Stimulated activated CD4-positive, alpha-beta T cell treated with anti-CD3 and anti-CD28 coated beads, Interleukin-1b, Interleukin-23, amount 100 ng/mL, for 1 hour (primary cell): Measurements from ENCODE around the gene CTCF.

Source experiments
- DNase-seq, 2 donors: peaks; one replicate each; pipeline ENCODE4 v3.0.0-alpha.2; 2020; ENCODE audit warnings: low read depth in 2 of 2

The CTCF gene

GRCh38 chr16:67594256-67594915 lies 32.1 kb downstream of the CTCF start:
- no peak for DNase-seq

DNA sequence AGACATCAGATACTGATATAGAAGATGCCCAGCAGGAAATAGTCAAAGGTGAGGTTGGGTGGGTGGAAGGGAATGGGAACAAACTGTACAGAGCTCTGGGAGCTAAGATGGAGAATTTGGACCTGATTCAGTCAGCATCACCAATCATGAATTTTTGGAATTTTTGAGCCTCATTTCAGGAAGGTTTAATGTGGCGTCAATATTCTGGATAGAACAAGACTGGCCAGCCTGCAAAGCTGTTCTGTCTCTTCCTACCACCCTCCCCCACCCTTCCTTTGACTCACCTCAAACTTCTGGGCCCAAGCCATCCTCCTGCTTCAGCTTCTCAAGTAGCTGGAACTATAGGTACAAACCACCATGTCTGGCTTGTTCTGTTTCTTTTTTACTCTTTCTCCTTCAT lies 32.6 kb downstream of the CTCF start:
- DNase-seq: no peak

DNA sequence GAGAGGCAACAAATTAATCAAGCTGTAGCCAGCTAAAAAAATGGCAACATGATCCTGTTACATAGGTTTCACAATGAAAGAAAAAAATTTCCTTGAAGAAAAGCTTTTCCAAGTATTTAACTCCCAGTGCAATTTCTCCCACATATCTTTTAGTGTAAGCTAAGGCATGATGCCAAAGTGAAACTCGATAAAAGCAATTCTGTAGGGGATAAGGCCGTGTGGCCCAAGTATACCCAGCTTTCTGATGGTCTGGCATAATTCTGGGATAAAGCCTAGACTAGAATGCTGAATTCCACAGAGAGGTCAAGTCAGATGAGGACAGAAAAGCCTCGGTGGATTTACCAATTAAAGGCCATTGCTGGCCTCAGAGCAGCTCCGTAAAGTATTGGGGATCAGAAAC lies 36.2 kb downstream of the CTCF start:
- no peak for DNase-seq

DNA sequence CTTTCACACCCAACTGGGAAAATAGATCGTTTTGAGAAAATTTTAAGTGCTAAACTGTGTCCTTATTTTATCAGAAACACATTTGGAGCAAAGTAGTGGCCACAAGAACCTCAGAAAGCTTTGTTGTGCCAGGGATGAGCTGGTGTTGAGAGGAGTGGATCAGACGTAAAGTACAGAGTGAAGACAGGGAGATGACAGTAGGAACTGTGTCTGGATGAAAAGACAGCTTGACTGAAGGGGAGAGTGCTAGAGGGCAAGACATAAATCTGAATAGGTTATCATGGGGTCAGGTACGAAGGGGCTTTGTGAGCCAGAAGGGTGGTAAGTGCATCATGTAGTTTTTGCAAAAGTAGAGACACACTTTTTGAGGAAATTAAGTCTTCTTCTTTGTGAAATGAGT lies 43.3 kb downstream of the CTCF start:
- no peak for DNase-seq

DNA sequence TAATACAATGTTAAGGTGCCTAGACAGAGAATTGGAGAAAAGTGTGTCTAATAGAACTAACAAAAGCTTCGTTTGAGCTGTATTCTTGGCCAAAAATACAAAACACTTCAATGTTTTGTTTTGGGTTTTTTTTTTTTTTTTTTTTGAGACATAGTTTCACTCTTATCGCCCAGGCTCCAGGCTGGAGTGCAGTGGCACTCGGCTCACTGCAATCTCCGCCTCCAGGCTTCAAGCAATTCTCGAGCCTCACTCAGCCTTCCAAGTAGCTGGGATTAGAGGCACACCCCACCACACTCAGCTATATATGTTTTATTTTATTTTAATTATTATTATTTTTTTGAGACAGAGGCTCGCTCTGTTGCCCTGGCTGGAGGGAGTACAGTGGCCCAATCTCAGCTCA lies 44.3 kb downstream of the CTCF start:
- no peak for DNase-seq

DNA sequence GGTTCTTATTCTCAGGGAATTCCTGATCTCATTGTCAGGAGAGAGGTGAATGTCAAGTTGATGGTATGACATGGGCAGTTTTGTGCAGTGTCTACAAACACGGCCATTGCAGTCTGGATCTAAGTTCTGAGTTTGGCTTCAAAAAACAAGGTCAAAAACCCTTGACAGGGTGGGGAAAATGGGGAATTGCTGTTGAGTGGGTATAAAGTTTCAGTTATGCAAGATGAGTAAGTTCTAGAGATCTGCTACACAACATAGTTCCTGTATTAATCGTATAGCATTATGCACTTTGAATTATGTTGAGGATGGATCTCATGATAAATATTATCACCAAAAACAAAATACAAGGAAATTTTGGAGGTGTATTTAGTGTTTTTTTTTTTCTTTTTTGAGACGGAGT lies 46.0 kb downstream of the CTCF start:
- DNase-seq: no peak

GRCh38 chr16:67613808-67614207 lies 51.5 kb downstream of the CTCF start:
- DNase-seq: no peak

GRCh38 chr16:67628216-67628615 lies 65.9 kb downstream of the CTCF start:
- DNase-seq: no peak

- DNase-seq: no peak
These were observed 70.3 kb downstream of the CTCF start for GRCh38 chr16:67632415-67633172.

GRCh38 chr16:67636713-67637112 lies 74.4 kb downstream of the CTCF start:
- no peak for DNase-seq

DNA sequence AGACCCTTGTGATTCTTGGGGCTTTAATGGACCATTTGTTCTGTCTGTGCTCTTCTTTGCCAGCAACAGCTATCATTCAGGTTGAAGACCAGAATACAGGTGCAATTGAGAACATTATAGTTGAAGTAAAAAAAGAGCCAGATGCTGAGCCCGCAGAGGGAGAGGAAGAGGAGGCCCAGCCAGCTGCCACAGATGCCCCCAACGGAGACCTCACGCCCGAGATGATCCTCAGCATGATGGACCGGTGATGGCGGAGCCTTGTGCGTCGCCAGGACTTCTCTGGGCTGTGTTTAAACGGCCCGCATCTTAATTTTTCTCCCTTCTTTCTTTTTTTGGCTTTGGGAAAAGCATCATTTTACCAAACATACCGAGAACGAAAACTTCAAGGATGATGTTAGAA lies 75.3 kb downstream of the CTCF start:
- DNase-seq: no peak

- no peak for DNase-seq
These were observed 79.7 kb downstream of the CTCF start for GRCh38 chr16:67641779-67642708.

DNA sequence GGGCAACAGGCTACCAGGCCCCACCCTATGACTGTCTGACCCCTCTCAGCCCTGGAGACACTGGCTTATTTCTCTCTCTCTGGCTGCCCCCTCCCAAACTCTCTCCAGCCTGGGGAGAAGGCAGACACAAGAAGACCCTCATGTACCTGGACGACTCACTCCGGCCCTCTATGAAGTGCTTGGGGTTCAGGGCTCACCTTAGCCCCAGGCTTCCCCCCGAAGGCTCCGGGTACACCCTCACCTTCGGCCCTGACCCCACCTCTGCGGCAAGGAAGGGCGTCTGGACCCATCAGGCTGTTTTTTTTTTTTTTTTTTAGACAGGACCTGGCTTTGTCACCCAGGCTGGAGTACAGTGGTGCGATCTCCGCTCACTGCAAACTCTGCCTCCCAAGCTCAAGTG lies 81.7 kb downstream of the CTCF start:
- no peak for DNase-seq

DNA sequence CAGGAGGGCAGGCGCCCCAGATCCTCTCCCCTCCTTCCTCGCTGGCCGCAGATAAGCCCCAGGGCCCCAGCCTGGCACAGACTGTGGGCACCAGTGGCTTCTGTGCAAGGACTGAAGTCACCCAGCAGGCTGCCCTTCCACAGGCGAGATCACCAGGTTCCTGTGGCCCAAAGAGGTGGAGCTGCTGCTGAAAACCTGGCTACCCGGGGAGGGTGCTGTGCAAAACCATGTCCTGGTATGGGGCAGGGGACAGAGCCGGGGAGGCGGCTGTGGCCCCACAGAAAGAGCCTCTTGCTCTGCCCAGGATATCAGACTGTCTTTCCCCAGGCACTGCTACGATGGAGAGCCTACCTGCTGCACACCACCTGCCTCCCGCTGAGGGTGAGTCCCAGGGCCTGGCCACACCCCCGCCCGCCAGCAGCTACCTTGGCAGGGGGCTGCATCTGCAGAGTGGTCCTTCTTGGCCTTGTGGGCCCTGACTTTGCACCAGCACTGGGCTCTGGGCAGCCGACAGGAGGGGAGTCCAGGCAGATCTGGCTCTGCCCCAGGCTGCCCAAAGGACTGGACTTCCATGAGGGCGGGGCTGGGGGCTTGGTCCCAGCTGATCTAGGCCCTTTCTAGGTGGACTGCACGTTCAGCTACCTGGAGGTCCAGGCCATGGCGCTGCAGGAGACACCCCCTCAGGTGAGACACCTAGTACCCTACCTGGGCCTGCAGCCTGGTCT lies 83.2 kb downstream of the CTCF start:
- no peak for DNase-seq

GRCh38 chr16:67647111-67647651 lies 84.9 kb downstream of the CTCF start:
- no peak for DNase-seq

DNA sequence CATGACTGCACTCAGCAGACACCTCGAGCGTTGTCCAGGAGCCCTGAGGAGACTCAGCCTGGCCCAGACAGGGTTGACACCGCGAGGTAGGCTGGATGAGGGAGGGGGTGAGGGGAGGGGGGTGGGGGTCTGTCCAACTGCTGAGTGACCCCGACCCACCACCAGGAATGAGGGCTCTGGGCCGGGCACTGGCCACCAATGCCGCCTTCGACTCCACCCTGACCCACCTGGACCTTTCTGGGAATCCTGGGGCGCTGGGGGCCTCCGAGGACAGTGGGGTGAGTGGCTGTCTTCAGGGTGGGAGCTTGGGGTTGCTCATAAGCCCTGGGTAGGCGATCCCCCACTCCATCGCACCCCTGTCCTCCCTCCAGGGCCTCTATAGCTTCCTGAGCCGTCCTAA lies 85.4 kb downstream of the CTCF start:
- no peak for DNase-seq

GRCh38 chr16:67648088-67648763 lies 85.9 kb downstream of the CTCF start:
- no peak for DNase-seq

DNA sequence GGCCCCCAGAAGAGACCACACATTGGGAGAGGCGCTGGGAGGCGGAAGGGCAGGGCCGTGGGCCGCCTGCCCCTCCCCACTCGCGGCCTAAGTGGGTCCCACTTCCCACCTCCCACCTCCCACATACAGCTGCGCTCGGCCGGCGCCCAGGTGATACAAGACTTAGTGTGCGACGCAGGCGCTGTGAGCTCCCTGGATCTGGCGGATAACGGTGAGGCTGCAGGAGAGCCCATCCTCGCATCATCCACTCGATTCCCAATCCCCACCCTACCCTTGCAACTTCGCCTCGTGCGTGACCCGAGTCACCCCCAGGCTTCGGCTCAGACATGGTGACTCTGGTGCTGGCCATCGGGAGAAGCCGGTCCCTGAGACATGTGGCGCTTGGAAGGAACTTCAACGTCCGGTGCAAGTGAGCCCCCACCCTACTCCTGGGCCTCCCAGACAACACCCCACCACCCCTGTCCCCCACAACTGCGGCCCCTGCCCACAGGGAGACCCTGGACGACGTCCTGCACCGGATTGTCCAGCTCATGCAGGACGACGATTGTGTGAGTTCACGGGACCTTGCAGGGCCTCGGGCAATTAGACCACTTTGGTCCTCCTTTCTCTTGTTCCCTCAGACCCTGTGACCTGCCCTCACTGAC lies 86.6 kb downstream of the CTCF start:
- DNase-seq: no peak

DNA sequence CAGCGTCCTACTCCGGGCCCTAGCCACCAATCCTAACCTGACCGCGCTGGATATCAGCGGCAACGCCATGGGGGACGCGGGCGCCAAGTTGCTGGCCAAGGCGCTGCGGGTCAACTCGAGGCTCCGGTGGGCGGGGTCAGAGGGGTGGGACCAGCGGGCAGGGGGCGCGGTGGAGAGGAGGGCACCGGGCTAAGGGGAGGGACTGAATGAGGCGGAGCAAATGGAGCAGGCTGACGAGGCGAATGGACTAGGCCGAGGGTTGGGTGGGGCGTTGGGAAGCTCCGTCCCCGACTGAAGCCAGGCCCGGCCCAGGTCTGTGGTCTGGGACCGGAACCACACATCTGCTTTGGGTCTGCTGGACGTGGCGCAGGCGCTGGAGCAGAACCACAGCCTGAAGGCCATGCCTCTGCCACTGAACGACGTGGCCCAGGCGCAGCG lies 87.2 kb downstream of the CTCF start:
- DNase-seq: no peak

DNA sequence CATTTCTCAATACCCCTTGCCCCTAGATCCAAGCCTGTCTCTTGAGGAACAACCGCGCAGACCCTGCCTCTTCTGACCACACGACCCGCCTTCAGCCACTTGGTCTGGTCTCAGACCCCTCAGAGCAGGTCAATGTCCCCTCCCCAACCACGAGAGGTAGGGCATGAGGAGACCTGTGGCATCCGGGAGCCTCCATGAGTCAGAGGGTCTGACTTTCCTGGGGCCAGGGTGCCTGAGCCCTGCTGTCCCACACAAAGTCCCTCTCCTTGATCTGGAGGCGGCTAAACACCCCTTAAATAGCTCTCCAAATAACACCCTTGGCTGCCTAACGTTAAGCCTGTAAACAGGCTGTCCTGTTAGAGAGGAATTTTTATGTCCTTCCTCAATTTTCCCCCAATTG lies 87.7 kb downstream of the CTCF start:
- no peak for DNase-seq
